PC-3 (cell line): ENCODE measurements around the gene DHDH. TPM values are rescaled to one million over a fixed set of nuclear protein-coding genes. Genes with fewer than 3 reads are reported as not detected.

Source experiments
- ATAC-seq: fragments of 200-7000 bp; cut with Tn5 transposase; 2 replicates; pipeline ENCODE4 v1.9.1; 2020; ENCODE audit warnings: mild to moderate bottlenecking, moderate library complexity
- BruUV-seq: library from RNA; stranded (reverse); fragments of 400-500 nt; replicated peaks from 2 replicates; lab custom pipeline; 2021; lab: Mats Ljungman, UMichigan
- CTCF ChIA-PET: fragments of 300-600 bp; sonication (Branson Sonifier 250); formaldehyde crosslinking; loops from one replicate; lab custom pipeline; 2022; ENCODE audit warnings: antibody characterized with exemption; lab: Charles Lee
- POLR2A ChIA-PET: fragments of 300-600 bp; sonication (Branson Sonifier 250); formaldehyde crosslinking; loops from one replicate; lab custom pipeline; 2022; ENCODE audit warnings: antibody characterized with exemption; ENCODE audit not compliant: unreplicated experiment; lab: Charles Lee
- DNase-seq: peaks from one replicate; pipeline ENCODE4 v3.0.0-alpha.2; 2015
- H2AFZ ChIP-seq: fragments of 300-600 bp; sonication (generic); 2 replicates; pipeline ENCODE4 v1.6.0; 2016; ENCODE audit warnings: antibody characterized with exemption, low read length
- H3F3A ChIP-seq: fragments of 300-600 bp; sonication (generic); one replicate; pipeline ENCODE4 v1.6.0; 2017; ENCODE audit warnings: antibody characterized with exemption, low read length, control low read depth, mild to moderate bottlenecking; ENCODE audit not compliant: unreplicated experiment
- H3K27ac ChIP-seq: fragments of 300-600 bp; sonication (generic); 2 replicates; pipeline ENCODE4 v1.5.1; 2016; ENCODE audit warnings: mild to moderate bottlenecking, low read length
- H3K27me3 ChIP-seq: fragments of 300-600 bp; sonication (generic); 2 replicates; pipeline ENCODE4 v1.6.1; 2016; ENCODE audit warnings: low read length, mixed read lengths
- H3K36me3 ChIP-seq: fragments of 300-600 bp; sonication (generic); 2 replicates; pipeline ENCODE4 v1.6.1; 2016; ENCODE audit warnings: low read depth, mixed run types, low read length, mixed read lengths
- H3K4me1 ChIP-seq: fragments of 300-600 bp; sonication (generic); 2 replicates; pipeline ENCODE4 v1.5.1; 2016; ENCODE audit warnings: low read length; ENCODE audit not compliant: insufficient read depth
- H3K4me2 ChIP-seq: fragments of 300-600 bp; sonication (generic); 2 replicates; pipeline ENCODE4 v1.6.0; 2016; ENCODE audit warnings: low read length
- H3K4me3 ChIP-seq: fragments of 300-600 bp; sonication (generic); 2 replicates; pipeline ENCODE4 v1.5.1; 2016; ENCODE audit warnings: mild to moderate bottlenecking, low read length, mixed read lengths
- H3K79me2 ChIP-seq: fragments of 300-600 bp; sonication (generic); 2 replicates; pipeline ENCODE4 v1.6.1; 2017; ENCODE audit warnings: low read length, mixed read lengths
- H3K9ac ChIP-seq: fragments of 300-600 bp; sonication (generic); 2 replicates; pipeline ENCODE4 v1.6.0; 2016; ENCODE audit warnings: mild to moderate bottlenecking, low read length
- H3K9me2 ChIP-seq: fragments of 300-600 bp; sonication (generic); replicated peaks from 2 replicates; pipeline ENCODE4 v1.6.1; 2016; ENCODE audit warnings: mixed run types, low read length, mixed read lengths
- H3K9me3 ChIP-seq: fragments of 300-600 bp; sonication (generic); 2 replicates; pipeline ENCODE4 v1.6.1; 2016; ENCODE audit warnings: low read length, mixed read lengths
- H4K20me1 ChIP-seq: fragments of 300-600 bp; sonication (generic); 2 replicates; pipeline ENCODE4 v1.6.1; 2016; ENCODE audit warnings: low read length, mixed read lengths
- EZH2 ChIP-seq: fragments of 300-600 bp; sonication (generic); IDR thresholded peaks from one replicate; pipeline ENCODE4 v1.6.1; 2017; ENCODE audit warnings: antibody characterized with exemption, mild to moderate bottlenecking, low read length; ENCODE audit not compliant: unreplicated experiment
- EZH2phosphoT487 ChIP-seq: fragments of 300-600 bp; sonication (generic); IDR thresholded peaks from 2 replicates; pipeline ENCODE4 v1.6.1; 2018; ENCODE audit warnings: mild to moderate bottlenecking, antibody characterized with exemption, low read length, borderline replicate concordance
- intact Hi-C: fragments of 100-400 bp; cut with micrococcal nuclease; formaldehyde crosslinking; loops from 2 replicates; pipeline ENCODE4 v1.9.0; 2023
- total RNA-seq: library from RNA; depleted of rRNA; stranded (reverse); fragments of >200 nt; gene quantifications from 2 replicates; pipeline ENCODE4 v1.2.3, GENCODE V29; 2014
- TF ChIP-seq, protein P1 (sequence below): fragments of 300-600 bp; sonication (generic); conservative IDR thresholded peaks from 2 replicates; pipeline ENCODE4 v1.5.1; 2017; ENCODE audit warnings: antibody characterized with exemption, low read depth, mild to moderate bottlenecking, low read length

The DHDH gene
- total RNA-seq, 1 experiment from 2014 or later: 1.8 TPM

DNA sequence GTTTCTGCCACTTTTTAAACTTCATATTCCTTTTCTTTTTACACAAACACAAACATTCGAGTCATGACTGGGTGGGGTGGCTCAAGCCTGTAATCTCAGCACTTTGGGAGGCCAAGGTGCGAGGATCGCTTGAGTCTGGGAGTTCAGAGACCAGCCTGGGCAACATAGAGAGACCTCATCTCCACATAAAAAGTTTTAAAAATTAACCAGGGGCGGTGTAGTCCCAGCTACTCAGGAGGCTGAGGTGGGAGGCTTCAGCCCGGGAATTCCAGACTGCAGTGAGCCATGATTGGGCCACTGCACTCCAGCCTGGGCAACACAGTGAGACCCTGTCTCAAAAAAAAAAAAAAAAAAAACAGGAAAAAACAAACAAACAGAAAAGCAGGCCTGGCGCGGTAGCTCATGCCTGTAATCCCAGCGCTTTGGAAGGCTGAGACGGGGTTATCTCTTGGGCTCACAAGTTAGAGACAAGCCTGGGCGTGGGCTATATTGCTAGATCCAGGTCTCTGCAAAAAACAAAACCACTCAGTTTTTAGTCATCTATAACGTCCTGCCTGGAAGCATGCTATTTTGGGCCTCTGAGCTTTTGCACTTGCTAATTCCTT lies 20.6 kb downstream of the DHDH start:
- Histone ChIP-seq H3K4me2 (peak overlapping the region; percentile 83), H3K9ac (peak overlapping the region; percentile 94; the same call in 1 of the 2 replicates), H3K27ac (no peak overlapping the region), H3K79me2 (peaks cover 15% of the 10 kb centered on the region), H3K9me2 (no peaks in the 10 kb centered on the region), H3K27me3 (no peaks in the 10 kb centered on the region), H2AFZ (peak overlapping the region; percentile 87), H3K4me1 (peaks cover 4% of the 10 kb centered on the region; the same call in 1 of the 2 replicates), H3K4me3 (peak overlapping the region; percentile 87), H3K9me3 (no peaks in the 10 kb centered on the region), H4K20me1 (no peaks in the 10 kb centered on the region), H3F3A (no peaks in the 10 kb centered on the region), H3K36me3 (no peaks in the 10 kb centered on the region)
- TF ChIP-seq, protein P1, sequence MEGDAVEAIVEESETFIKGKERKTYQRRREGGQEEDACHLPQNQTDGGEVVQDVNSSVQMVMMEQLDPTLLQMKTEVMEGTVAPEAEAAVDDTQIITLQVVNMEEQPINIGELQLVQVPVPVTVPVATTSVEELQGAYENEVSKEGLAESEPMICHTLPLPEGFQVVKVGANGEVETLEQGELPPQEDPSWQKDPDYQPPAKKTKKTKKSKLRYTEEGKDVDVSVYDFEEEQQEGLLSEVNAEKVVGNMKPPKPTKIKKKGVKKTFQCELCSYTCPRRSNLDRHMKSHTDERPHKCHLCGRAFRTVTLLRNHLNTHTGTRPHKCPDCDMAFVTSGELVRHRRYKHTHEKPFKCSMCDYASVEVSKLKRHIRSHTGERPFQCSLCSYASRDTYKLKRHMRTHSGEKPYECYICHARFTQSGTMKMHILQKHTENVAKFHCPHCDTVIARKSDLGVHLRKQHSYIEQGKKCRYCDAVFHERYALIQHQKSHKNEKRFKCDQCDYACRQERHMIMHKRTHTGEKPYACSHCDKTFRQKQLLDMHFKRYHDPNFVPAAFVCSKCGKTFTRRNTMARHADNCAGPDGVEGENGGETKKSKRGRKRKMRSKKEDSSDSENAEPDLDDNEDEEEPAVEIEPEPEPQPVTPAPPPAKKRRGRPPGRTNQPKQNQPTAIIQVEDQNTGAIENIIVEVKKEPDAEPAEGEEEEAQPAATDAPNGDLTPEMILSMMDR: no peak
- TF ChIP-seq EZH2phosphoT487: no peak
- no peak for TF ChIP-seq EZH2
- intact Hi-C loops: no loop called here
- BruUV-seq: TSS peak; percentile 53
- ATAC-seq (no peak), DNase-seq (no peak)
- CTCF ChIA-PET: no interaction called here
- POLR2A ChIA-PET: interaction anchor here (0.6 kb wide), 1 partner anchor 39 kb away, joined by 4 read pairs; the partner anchor contains the start of gene GYS1

DNA sequence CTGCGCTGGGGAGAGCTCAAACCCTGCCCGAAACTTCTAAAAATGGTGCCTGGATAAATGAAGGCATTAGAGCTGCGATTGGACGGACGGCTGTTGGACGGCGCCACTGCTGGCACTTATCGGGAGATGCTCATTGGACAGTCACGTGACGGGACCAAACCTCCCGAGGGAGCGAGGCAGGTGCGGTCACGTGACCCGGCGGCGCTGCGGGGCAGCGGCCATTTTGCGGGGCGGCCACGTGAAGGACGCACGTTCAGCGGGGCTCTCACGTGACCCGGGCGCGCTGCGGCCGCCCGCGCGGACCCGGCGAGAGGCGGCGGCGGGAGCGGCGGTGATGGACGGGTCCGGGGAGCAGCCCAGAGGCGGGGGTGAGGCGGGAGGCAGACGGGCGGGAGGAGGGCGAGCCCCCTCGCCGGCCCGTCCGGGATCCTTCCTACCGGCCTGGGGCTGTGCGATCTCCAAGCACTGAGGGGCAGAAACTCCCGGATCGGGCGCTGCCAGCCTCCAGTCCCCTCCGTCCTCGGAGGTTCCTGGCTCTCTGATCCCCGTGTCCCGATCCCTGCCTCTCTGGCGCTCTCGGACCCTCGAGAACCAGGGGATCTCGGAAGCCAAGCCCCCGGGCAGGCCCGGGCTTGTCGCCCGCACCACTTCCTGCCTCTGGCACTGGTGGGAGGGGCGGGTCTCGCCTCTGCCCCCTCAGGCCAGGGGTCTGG lies 21.3 kb downstream of the DHDH start, which contains the start of gene BAX:
Gene BAX (plus strand): TSS at position 281 of the 713 bp plus-strand sequence. CDS start 54 bp downstream, at position 335.
- DNase-seq (peak; percentile 93), ATAC-seq (peak; percentile 91)
- H3K79me2 ChIP-seq: peaks cover 15% of the 10 kb centered on the region
- TSS peak; percentile 64 for BruUV-seq
- no peaks in the 10 kb centered on the region for H3K9me2 ChIP-seq
- H3K4me2 ChIP-seq: peak within 1 kb of the TSS; percentile 83
- POLR2A ChIA-PET: interaction anchor here (0.6 kb wide), 1 partner anchor 38 kb away, joined by 4 read pairs; the partner anchor contains the start of gene GYS1
- no peaks in the 10 kb centered on the region for H4K20me1 ChIP-seq
- H3K9me3 ChIP-seq: no peaks in the 10 kb centered on the region
- intact Hi-C loops: no loop called here
- peaks cover 4% of the 10 kb centered on the region; the same call in 1 of the 2 replicates for H3K4me1 ChIP-seq
- CTCF ChIA-PET: no interaction called here
- TF ChIP-seq EZH2 (no peak), EZH2phosphoT487 (no peak)
- TF ChIP-seq, protein P1: no peak
- H2AFZ ChIP-seq: peak within 1 kb of the TSS; percentile 87
- no peaks in the 10 kb centered on the region for H3K27me3 ChIP-seq
- peak within 1 kb of the TSS; percentile 87 for H3K4me3 ChIP-seq
- H3K27ac ChIP-seq: peak within 1 kb of the TSS; percentile 11; the same call in 1 of the 2 replicates
- no peaks in the 10 kb centered on the region for H3K36me3 ChIP-seq
- H3K9ac ChIP-seq: peak within 1 kb of the TSS; percentile 94
- no peaks in the 10 kb centered on the region for H3F3A ChIP-seq
